Subcutaneous adipose tissue (tissue), 4 donors: ENCODE results near the gene AK4. TPM values are rescaled to one million over a fixed set of nuclear protein-coding genes. Genes with fewer than 3 reads are reported as not detected.

Source experiments
- CTCF ChIP-seq: fragments of 450-650 bp; IDR thresholded peaks from one replicate; pipeline ENCODE4 v1.5.1; 2016; ENCODE audit warnings: low read depth, mild to moderate bottlenecking, control low read depth, antibody characterized with exemption, moderate library complexity
- total RNA-seq, 4 donors: library from RNA; depleted of rRNA; stranded (reverse); fragments of >200 nt; gene quantifications; one replicate each; pipeline ENCODE4 v1.1.0, GENCODE V29; 2016

AK4 gene
- total RNA-seq, 4 donors from 2014 or later = 19.8 to 70.6 (median 51.1) TPM

- no peak for TF ChIP-seq CTCF
Measured at GRCh38 chr1:65211331-65211730, 63.3 kb downstream of the AK4 start.

GRCh38 chr1:65213271-65214023 is 65.4 kb downstream of the AK4 start:
- no peak for TF ChIP-seq CTCF

- TF ChIP-seq CTCF = no peak
Measured at GRCh38 chr1:65214340-65215027, 66.5 kb downstream of the AK4 start.

- TF ChIP-seq CTCF = no peak
Measured at GRCh38 chr1:65216989-65217388, 69.0 kb downstream of the AK4 start.

- TF ChIP-seq CTCF = no peak
Measured at GRCh38 chr1:65221638-65222339, 73.8 kb downstream of the AK4 start.

- no peak for TF ChIP-seq CTCF
Measured at GRCh38 chr1:65222340-65222940, 74.4 kb downstream of the AK4 start.

GRCh38 chr1:65224681-65225091 is 76.7 kb downstream of the AK4 start:
- no peak for TF ChIP-seq CTCF
